GM19193 (cell line): ENCODE data around the gene CAMK2G.
A peak's percentile ranks its signal among the peaks of the same experiment; 100 is the strongest.

Experiments
- POLR2A ChIP-seq: IDR thresholded peaks from 4 replicates; pipeline ENCODE4 v1.6.1; 2011; ENCODE audit not compliant: insufficient read depth, insufficient read length; ENCODE audit errors: extremely low read depth

Gene CAMK2G

GRCh38 chr10:73788864-73789658 is 85.3 kb downstream of the CAMK2G start:
- TF ChIP-seq POLR2A: no peak

DNA sequence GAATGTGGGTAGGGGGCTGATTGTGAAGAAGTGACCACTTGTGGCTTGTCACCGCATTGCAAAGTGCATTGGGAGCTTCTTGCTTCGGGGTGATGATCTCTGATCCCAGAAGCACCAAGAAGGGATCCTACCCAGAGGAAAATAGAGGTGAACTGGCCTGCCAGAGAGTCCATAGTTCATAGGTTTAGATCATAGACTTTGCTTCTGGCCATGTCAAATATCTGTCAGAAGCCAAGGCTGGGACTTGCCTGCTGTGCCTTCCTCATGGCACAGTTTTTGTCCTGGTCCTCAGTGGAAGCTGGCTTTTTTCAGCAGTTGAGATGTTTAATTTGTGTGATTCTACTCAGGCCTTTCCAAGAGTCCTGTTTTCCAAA is 87.9 kb downstream of the CAMK2G start:
- no peak for TF ChIP-seq POLR2A

DNA sequence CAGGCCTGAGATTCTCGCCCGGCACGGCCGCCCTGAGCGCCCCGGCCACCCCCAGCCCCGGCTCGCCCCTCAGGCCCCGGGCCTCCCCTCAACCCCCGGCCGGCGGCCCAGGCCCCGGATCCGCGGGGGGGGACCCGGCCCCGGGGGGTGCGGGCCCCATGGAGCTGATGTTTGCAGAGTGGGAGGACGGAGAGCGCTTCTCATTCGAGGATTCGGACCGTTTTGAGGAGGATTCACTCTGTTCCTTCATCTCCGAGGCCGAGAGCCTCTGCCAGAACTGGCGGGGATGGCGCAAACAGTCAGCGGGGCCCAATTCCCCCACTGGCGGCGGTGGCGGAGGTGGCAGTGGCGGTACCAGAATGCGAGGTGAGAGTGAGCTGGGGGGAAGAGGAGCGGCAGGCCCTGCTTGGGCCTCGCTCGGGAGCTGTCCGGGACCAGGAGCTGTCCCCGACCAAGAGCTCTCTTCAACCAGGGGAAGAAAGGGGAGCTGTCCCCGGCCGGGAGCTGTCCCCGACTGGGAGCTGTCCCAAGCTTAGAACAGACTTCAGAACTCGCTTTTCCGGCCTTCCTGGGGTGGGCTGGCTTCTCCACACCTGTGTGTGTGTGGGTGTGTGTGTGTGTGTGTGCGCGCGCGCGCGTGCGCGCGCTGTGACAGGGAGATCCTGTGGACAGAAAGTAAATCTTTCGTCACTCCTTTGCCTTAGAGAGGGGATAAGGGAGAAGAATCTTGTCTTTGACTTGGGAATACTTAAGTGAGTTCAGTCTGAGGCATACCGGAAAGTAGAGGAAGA is 88.4 kb downstream of the CAMK2G start:
- no peak for TF ChIP-seq POLR2A

DNA sequence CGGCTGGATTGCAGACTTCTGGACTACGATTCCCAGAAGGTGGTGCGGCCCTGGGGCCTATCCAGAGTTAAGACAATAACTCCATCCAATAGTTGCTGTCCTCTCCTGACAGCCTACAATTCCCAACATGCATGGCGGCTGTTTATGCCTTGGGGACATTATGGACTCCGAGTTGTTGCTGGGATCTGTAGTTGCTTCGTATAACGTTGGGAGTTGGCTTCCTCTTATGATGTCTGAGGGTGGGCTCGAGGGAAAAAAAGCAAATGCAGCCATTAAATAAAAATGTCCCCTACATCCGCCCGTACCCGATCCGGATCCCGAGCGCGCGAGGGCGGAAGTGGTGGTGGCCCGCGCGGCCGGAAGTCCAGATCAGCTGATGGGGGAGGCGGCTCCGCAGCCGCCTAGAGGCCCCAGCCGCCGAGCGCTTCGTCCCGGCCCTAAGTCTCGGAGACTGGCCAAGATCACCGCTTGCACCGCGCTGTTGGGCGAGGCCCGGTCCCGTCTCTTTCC is 89.1 kb downstream of the CAMK2G start, which contains the start of gene ZSWIM8:
Gene ZSWIM8 (plus strand): TSS at position 396 of the 510 bp plus-strand sequence. CDS start 273 bp downstream, outside the sequence.
- TF ChIP-seq POLR2A: peak; percentile 71

- TF ChIP-seq POLR2A: no peak
These were observed 91.6 kb downstream of the CAMK2G start for GRCh38 chr10:73782749-73783085.

GRCh38 chr10:73781879-73782748 is 92.2 kb downstream of the CAMK2G start, which contains the start of gene CHCHD1:
TSS of gene CHCHD1 (plus strand) at chr10:73782048. CDS start at chr10:73782076, 28 bp downstream.
- peak; percentile 95 for TF ChIP-seq POLR2A

DNA sequence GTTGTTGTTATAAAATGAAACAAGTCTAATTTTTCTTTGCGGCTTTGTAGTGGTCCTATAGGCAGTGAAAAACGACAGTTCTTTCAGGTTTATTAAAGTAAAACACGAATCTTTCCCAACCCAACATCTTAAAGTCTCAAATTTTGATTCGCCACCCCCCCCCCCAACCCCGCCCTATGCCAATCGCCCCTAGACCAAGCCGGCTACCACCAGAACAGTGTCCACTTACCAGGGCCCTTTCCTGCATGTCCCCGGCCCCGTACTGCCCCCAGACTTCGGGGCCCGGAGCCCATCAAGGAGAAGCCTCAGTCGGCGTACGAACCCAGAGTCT is 92.8 kb downstream of the CAMK2G start:
- no peak for TF ChIP-seq POLR2A

- no peak for TF ChIP-seq POLR2A
These were observed 93.4 kb downstream of the CAMK2G start for GRCh38 chr10:73780966-73781365.

- TF ChIP-seq POLR2A: no peak
These were observed 94.1 kb downstream of the CAMK2G start for GRCh38 chr10:73780301-73780700.

DNA sequence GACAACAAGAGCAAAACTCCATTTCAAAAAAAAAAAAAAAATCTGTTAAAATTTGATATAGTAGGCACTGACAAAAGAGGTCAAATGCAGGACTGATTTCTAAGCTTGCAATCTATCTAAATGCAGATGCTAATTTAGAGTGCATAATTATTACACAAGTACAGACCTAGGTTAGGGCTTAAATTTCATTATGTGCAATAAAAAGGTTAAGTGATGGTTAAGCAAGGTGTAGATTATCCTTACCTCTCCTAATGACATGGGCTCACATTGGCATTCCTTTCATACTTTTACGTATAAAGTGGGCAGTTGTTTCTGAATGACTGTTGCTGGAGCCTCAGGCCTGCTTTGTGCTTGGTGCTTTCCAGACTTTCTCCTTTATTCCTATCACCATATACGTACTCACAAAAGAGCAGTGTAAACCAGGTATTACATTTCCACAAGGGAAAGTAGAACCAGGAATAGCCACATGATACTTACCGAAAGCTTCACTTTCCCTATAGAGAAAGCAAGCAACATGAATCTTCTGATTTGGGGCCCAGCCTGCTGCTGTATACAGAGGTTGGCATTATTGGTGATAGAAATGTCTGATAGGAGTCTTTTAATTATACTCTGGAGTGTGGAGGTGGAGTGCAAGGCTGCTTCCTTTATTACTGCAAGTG is 94.7 kb downstream of the CAMK2G start:
- TF ChIP-seq POLR2A: no peak

DNA sequence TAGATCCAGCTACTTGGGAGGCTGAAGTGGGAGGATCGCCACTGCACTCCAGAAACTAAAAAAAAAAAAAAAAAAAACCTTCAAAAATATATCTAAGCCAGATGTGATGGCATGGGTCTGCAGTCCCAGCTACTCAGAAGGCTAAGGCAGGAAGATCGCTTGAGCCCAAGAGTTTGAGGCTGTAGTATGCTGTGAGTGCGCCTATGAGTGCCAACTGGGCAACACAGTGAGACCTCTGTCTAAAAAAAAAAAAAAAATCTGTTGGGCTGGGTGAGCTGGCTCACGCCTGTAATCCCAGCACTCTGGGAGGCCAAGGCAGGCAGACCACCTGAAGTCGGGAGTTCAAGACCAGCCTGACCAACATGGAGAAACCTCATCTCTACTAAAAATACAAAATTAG is 95.3 kb downstream of the CAMK2G start:
- no peak for TF ChIP-seq POLR2A

DNA sequence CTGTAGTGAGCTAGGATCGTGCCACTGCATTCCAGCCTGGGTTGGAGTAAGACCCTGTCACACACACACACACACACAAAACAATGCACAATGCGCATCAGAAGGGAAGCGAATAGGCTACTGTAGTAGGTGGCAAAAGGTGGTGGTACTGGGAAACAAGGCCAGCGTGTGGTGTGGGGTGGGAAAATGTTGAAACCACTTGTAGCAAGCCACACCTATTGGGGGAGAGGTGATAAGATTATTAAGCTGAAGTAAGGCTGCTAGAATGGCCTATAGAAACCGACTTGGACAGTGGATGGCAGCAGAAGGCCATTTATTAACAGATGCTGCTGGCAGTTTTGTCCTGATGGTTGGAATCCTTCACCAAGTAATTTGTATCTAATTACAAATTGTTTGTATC is 99.7 kb downstream of the CAMK2G start:
- no peak for TF ChIP-seq POLR2A

- no peak for TF ChIP-seq POLR2A
These were observed 101.0 kb downstream of the CAMK2G start for GRCh38 chr10:73773152-73773879.
